GM12874 (cell line): ENCODE results near the gene MEPCE.

ENCODE experiments used
- TF ChIP-seq, protein P1 (sequence below): IDR thresholded peaks from 2 replicates; pipeline ENCODE4 v1.5.1; 2011; ENCODE audit warnings: low read depth, mild to moderate bottlenecking, control low read depth, low read length, moderate library complexity; ENCODE audit not compliant: insufficient read depth

MEPCE gene

GRCh38 chr7:100413889-100414288 is 15.7 kb upstream of the MEPCE start:
- TF ChIP-seq, protein P1, sequence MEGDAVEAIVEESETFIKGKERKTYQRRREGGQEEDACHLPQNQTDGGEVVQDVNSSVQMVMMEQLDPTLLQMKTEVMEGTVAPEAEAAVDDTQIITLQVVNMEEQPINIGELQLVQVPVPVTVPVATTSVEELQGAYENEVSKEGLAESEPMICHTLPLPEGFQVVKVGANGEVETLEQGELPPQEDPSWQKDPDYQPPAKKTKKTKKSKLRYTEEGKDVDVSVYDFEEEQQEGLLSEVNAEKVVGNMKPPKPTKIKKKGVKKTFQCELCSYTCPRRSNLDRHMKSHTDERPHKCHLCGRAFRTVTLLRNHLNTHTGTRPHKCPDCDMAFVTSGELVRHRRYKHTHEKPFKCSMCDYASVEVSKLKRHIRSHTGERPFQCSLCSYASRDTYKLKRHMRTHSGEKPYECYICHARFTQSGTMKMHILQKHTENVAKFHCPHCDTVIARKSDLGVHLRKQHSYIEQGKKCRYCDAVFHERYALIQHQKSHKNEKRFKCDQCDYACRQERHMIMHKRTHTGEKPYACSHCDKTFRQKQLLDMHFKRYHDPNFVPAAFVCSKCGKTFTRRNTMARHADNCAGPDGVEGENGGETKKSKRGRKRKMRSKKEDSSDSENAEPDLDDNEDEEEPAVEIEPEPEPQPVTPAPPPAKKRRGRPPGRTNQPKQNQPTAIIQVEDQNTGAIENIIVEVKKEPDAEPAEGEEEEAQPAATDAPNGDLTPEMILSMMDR = no peak

DNA sequence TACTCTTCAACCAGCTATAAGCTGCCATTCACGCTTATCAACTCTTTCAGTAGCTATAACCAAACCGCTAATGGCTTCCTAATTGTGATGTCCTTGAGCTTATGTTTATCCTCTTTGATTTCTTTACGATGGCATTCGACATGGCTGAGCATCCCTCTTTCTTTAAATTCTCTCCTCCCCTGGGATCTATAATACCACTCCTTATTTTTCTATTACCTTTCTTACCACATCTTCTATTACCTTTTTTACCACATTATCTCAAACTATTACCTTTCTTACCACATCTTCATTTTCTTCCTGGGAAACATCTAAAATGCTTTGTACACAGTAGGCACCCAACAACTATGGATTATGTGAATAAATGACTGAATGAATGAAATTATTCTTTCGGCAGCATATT is 14.2 kb upstream of the MEPCE start:
- TF ChIP-seq, protein P1 = no peak

- TF ChIP-seq, protein P1 = no peak
Measured at GRCh38 chr7:100418930-100419659, 10.5 kb upstream of the MEPCE start.

GRCh38 chr7:100419660-100420226 is 9.9 kb upstream of the MEPCE start:
- TF ChIP-seq, protein P1 = no peak

DNA sequence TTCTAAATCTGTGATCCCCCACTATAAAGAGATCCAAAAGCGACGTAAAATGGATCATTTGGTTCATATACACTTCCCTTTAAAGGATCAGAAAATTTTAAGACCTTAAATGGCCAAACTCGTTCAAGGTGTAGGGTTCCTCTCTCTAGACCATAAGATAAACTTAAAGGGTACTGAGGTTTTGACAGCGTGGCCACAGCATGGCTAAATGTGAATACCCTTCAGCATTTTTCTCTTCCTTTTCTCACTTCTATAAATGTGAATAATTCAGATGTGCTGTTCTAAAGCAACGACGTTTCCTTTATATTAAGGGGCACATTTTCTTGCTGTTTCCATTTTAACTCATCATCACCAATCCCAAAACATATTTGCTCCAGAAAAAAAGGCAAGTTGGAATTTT is 6.3 kb upstream of the MEPCE start:
- TF ChIP-seq, protein P1 = no peak

- TF ChIP-seq, protein P1 = no peak
Measured at GRCh38 chr7:100425347-100425746, 4.3 kb upstream of the MEPCE start.

DNA sequence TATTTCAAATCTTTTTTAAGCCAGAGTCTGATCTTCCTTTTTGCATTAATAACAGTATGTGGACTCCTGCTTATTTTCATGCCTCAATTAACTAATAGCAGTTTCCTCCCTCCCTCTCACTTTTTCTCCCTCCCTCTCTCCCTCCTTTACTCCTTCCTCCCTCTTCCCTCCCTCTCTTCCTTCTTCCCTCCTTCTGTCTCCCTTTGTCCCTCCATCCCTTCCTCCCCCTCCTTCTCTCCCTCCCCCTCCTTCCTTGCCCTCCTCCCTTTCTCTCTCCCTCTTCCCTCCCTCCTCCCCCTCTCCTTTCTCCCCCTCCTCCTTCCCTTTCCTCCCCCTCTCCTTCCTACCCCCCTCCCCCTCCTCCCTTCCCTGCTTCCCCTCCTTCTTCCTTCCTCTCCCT is 3.1 kb upstream of the MEPCE start:
- TF ChIP-seq, protein P1 = no peak
